ENCODE data around the gene SLC7A8.

- TF ChIP-seq POLR2A (IDR thresholded peaks at IDR 0.05; ENCODE audit: low read length): no peak
- TF ChIP-seq GATA1 (IDR thresholded peaks at IDR 0.05; ENCODE audit: low read depth, low read length): no peak
These were observed 46.8 kb downstream of the SLC7A8 start for GRCh38 chr14:23136566-23137133.
